HG02840 (cell line): ENCODE measurements around the gene ZNF655.
"Not testable (repeated sequence)": the region's sequence is repeated elsewhere in the genome, so short reads cannot be mapped to it uniquely, and the experiment has no call there.

ENCODE experiments used
- ATAC-seq: cut with Tn5 transposase; IDR thresholded peaks from one replicate; pipeline ENCODE4 v1.9.1; 2021; ENCODE audit warnings: mild to moderate bottlenecking, moderate library complexity, moderate number of reproducible peaks; ENCODE audit not compliant: unreplicated experiment, low FRiP score

Gene ZNF655

GRCh38 chr7:99559175-99559915 is 903 bp downstream of the ZNF655 start:
- ATAC-seq = no peak

GRCh38 chr7:99560834-99561736 is 2.6 kb downstream of the ZNF655 start:
- ATAC-seq = no peak

- no peak for ATAC-seq
Observed at GRCh38 chr7:99561737-99562051, 3.3 kb downstream of the ZNF655 start.

GRCh38 chr7:99562114-99562784 is 3.8 kb downstream of the ZNF655 start:
- ATAC-seq = no peak

GRCh38 chr7:99562832-99563231 is 4.4 kb downstream of the ZNF655 start:
- no peak for ATAC-seq

- no peak for ATAC-seq
Observed at GRCh38 chr7:99563650-99564049, 5.2 kb downstream of the ZNF655 start.

- not testable (repeated sequence) for ATAC-seq
Observed at GRCh38 chr7:99568770-99569169, 10.3 kb downstream of the ZNF655 start.

GRCh38 chr7:99571768-99572167 is 13.3 kb downstream of the ZNF655 start:
- ATAC-seq = no peak

- no peak for ATAC-seq
Observed at GRCh38 chr7:99573257-99573656, 14.8 kb downstream of the ZNF655 start.

- ATAC-seq = no peak
Observed at GRCh38 chr7:99576251-99576650, 17.8 kb downstream of the ZNF655 start.

- ATAC-seq = no peak
Observed at GRCh38 chr7:99579281-99579955, 21.0 kb downstream of the ZNF655 start.

GRCh38 chr7:99579956-99580777 is 21.7 kb downstream of the ZNF655 start:
- no peak for ATAC-seq

- not testable (repeated sequence) for ATAC-seq
Observed at GRCh38 chr7:99580778-99581332, 22.4 kb downstream of the ZNF655 start.

GRCh38 chr7:99588868-99589267 is 30.4 kb downstream of the ZNF655 start:
- no peak for ATAC-seq

GRCh38 chr7:99594948-99595745 is 36.7 kb downstream of the ZNF655 start:
- no peak for ATAC-seq

GRCh38 chr7:99596408-99596955 is 38.0 kb downstream of the ZNF655 start:
- no peak for ATAC-seq

GRCh38 chr7:99597762-99598501 is 39.5 kb downstream of the ZNF655 start, which contains the start of gene TMEM225B:
TMEM225B (plus strand) TSS chr7:99598267; CDS start chr7:99604389, 6,122 bp downstream.
- ATAC-seq = no peak

GRCh38 chr7:99599836-99600235 is 41.4 kb downstream of the ZNF655 start:
- ATAC-seq = no peak
